H1 (cell line): Measurements from ENCODE around the gene GAPDHS. TPM values are rescaled to one million over a fixed set of nuclear protein-coding genes. Genes with fewer than 3 reads are reported as not detected.

Experiments
- CTCF ChIA-PET: fragments of 300-600 bp; sonication (Branson Sonifier 250); formaldehyde crosslinking; loops from one replicate; lab custom pipeline; 2021; ENCODE audit not compliant: partially characterized antibody; lab: Charles Lee
- POLR2A ChIA-PET: fragments of 300-600 bp; sonication (Branson Sonifier 250); formaldehyde crosslinking; loops from one replicate; lab custom pipeline; 2021; ENCODE audit warnings: inconsistent platforms; ENCODE audit not compliant: partially characterized antibody; lab: Charles Lee
- DNase-seq, 2 experiments: peaks; one replicate each; pipeline versions ENCODE4 v3.0.0 to v3.0.0-alpha.2; 2010 to 2022; ENCODE audit warnings: low spot score in 2 of 2, low read depth in 1 of 2, mixed read lengths in 1 of 2
- FAIRE-seq: peaks from 2 replicates; lab custom pipeline; 2011; peaks lifted over from hg19 to GRCh38; lab: Jason Lieb, UNC
- H2AFZ ChIP-seq: 2 replicates; pipeline ENCODE4 v1.8.1; 2012; ENCODE audit warnings: low read length, inconsistent platforms
- H2AK5ac ChIP-seq: 2 replicates; pipeline ENCODE4 v1.6.1; 2013; ENCODE audit warnings: low read depth, low read length
- H2BK120ac ChIP-seq: replicated peaks from 2 replicates; pipeline ENCODE3; 2013; ENCODE audit warnings: low read depth, low read length, inconsistent platforms
- H2BK12ac ChIP-seq: 2 replicates; pipeline ENCODE4 v1.6.1; 2013; ENCODE audit warnings: low read depth, low read length
- H2BK15ac ChIP-seq: 2 replicates; pipeline ENCODE4 v1.6.1; 2013; ENCODE audit warnings: low read length
- H2BK20ac ChIP-seq: 2 replicates; pipeline ENCODE4 v1.6.1; 2013; ENCODE audit warnings: low read length
- H2BK5ac ChIP-seq: 2 replicates; pipeline ENCODE4 v1.6.1; 2013; ENCODE audit warnings: low read depth, low read length
- H3K14ac ChIP-seq: 2 replicates; pipeline ENCODE4 v1.6.1; 2013; ENCODE audit warnings: inconsistent platforms; ENCODE audit not compliant: insufficient read length
- H3K18ac ChIP-seq: 2 replicates; pipeline ENCODE4 v1.6.1; 2013; ENCODE audit warnings: low read length; ENCODE audit errors: extremely low read depth
- H3K23ac ChIP-seq: 2 replicates; pipeline ENCODE4 v1.6.1; 2013; ENCODE audit warnings: inconsistent platforms; ENCODE audit not compliant: insufficient read length
- H3K23me2 ChIP-seq: 2 replicates; pipeline ENCODE4 v1.6.1; 2013; ENCODE audit warnings: low read depth, low read length
- H3K27ac ChIP-seq: 2 replicates; pipeline ENCODE4 v1.6.1; 2011; ENCODE audit warnings: low read depth, low read length, inconsistent platforms
- H3K27me3 ChIP-seq, 4 experiments: replicated peaks in 1 of 4; 1 replicate in 1 of 4; 2 replicates in 3 of 4; pipeline versions ENCODE4 v1.6.1 to v1.8.1; 2011 to 2013; ENCODE audit warnings: low read length in 3 of 4, mild to moderate bottlenecking in 3 of 4, inconsistent platforms in 2 of 4, mixed read lengths in 2 of 4, moderate library complexity in 1 of 4; ENCODE audit not compliant: control insufficient read depth in 3 of 4, insufficient read depth in 3 of 4; ENCODE audit errors: extremely low read depth in 1 of 4
- H3K36me3 ChIP-seq, 4 experiments: 2 replicates each; pipeline versions ENCODE4 v1.6.1 to v1.8.1; 2011 to 2013; ENCODE audit warnings: mild to moderate bottlenecking in 4 of 4, low read length in 3 of 4, moderate library complexity in 2 of 4, control low read depth in 1 of 4, inconsistent platforms in 1 of 4; ENCODE audit not compliant: insufficient read depth in 4 of 4, control insufficient read depth in 2 of 4
- H3K4ac ChIP-seq: replicated peaks from 2 replicates; pipeline ENCODE3; 2013; ENCODE audit warnings: low read length, low read depth, mixed read lengths, inconsistent platforms; ENCODE audit not compliant: insufficient read length
- H3K4me1 ChIP-seq, 4 experiments: replicated peaks in 1 of 4; 1 replicate in 1 of 4; 2 replicates in 3 of 4; pipeline versions ENCODE4 v1.6.1 to v1.8.1; 2011 to 2013; ENCODE audit warnings: low read length in 3 of 4, inconsistent platforms in 2 of 4, mixed read lengths in 1 of 4; ENCODE audit not compliant: insufficient read depth in 4 of 4, control insufficient read depth in 3 of 4
- H3K4me2 ChIP-seq, 2 experiments: 2 replicates each; pipeline versions ENCODE4 v1.6.1 to v1.8.1; 2011 to 2013; ENCODE audit warnings: low read depth in 2 of 2, low read length in 2 of 2, control low read depth in 1 of 2, inconsistent platforms in 1 of 2, mild to moderate bottlenecking in 1 of 2; ENCODE audit not compliant: insufficient read depth in 1 of 2
- H3K4me3 ChIP-seq, 4 experiments: fragments of 200-600, 300-600 bp in 1 of 4; sonication (generic), shearing (Covaris generic), sonication (Bioruptor Twin) in 1 of 4; 2 replicates each; pipeline versions ENCODE4 v1.5.1 to v1.8.1; 2011 to 2016; ENCODE audit warnings: low read length in 4 of 4, low read depth in 3 of 4, control low read depth in 2 of 4, inconsistent platforms in 2 of 4, mild to moderate bottlenecking in 2 of 4, mixed read lengths in 1 of 4, moderate library complexity in 1 of 4; ENCODE audit not compliant: insufficient read depth in 2 of 4; ENCODE audit errors: extremely low read depth in 1 of 4
- H3K56ac ChIP-seq: replicated peaks from 2 replicates; pipeline ENCODE3; 2013; ENCODE audit warnings: low read depth, mild to moderate bottlenecking, mixed read lengths, low read length, inconsistent platforms; ENCODE audit not compliant: insufficient read length
- H3K79me1 ChIP-seq: 2 replicates; pipeline ENCODE4 v1.6.1; 2013; ENCODE audit warnings: low read depth, low read length, control low read depth
- H3K79me2 ChIP-seq, 2 experiments: 2 replicates each; pipeline versions ENCODE4 v1.6.1 to v1.8.1; 2012 to 2013; ENCODE audit warnings: low read length in 2 of 2, mild to moderate bottlenecking in 2 of 2, inconsistent platforms in 1 of 2; ENCODE audit not compliant: insufficient read depth in 2 of 2, control insufficient read depth in 1 of 2
- H3K9ac ChIP-seq, 4 experiments: replicated peaks in 1 of 4; 1 replicate in 1 of 4; 2 replicates in 3 of 4; pipeline versions ENCODE4 v1.6.1 to v1.8.1; 2011 to 2013; ENCODE audit warnings: low read depth in 3 of 4, low read length in 3 of 4, control low read depth in 2 of 4, mild to moderate bottlenecking in 2 of 4, moderate library complexity in 2 of 4, inconsistent platforms in 1 of 4; ENCODE audit errors: extremely low read depth in 1 of 4
- H3K9me3 ChIP-seq, 2 experiments: 2 replicates each; pipeline versions ENCODE4 v1.6.1 to v1.8.1; 2012 to 2013; ENCODE audit warnings: mild to moderate bottlenecking in 2 of 2, moderate library complexity in 2 of 2, control low read depth in 1 of 2, inconsistent platforms in 1 of 2, low read depth in 1 of 2, low read length in 1 of 2, mixed read lengths in 1 of 2; ENCODE audit not compliant: insufficient read depth in 2 of 2
- H4K20me1 ChIP-seq, 2 experiments: replicated peaks in 1 of 2; 2 replicates each; pipeline versions ENCODE3 to v1.8.1; 2011 to 2013; ENCODE audit warnings: inconsistent platforms in 2 of 2, low read length in 2 of 2, mild to moderate bottlenecking in 1 of 2; ENCODE audit not compliant: insufficient read depth in 2 of 2, control insufficient read depth in 1 of 2
- H4K5ac ChIP-seq: 2 replicates; pipeline ENCODE4 v1.6.1; 2013; ENCODE audit warnings: low read length, low read depth, mixed read lengths, inconsistent platforms; ENCODE audit not compliant: insufficient read length
- H4K8ac ChIP-seq: 2 replicates; pipeline ENCODE4 v1.8.0; 2013; ENCODE audit warnings: mild to moderate bottlenecking, moderate library complexity, low read length, inconsistent platforms; ENCODE audit not compliant: insufficient read depth; ENCODE audit errors: extremely low read depth
- H4K91ac ChIP-seq: replicated peaks from 2 replicates; pipeline ENCODE3; 2013; ENCODE audit warnings: low read length, mixed read lengths, inconsistent platforms; ENCODE audit not compliant: insufficient read length
- CTCF ChIP-seq, 3 experiments: IDR thresholded peaks; 1 replicate in 2 of 3; 2 replicates in 1 of 3; pipeline versions ENCODE4 v1.5.1 to v1.6.1; 2011; ENCODE audit warnings: low read length in 3 of 3, mild to moderate bottlenecking in 3 of 3, inconsistent platforms in 2 of 3, low read depth in 1 of 3, moderate library complexity in 1 of 3; ENCODE audit not compliant: insufficient read depth in 1 of 3; ENCODE audit errors: control extremely low read depth in 1 of 3
- GABPA ChIP-seq: IDR thresholded peaks from 2 replicates; pipeline ENCODE4 v1.6.1; 2011; ENCODE audit warnings: mild to moderate bottlenecking, low read length, moderate library complexity, borderline replicate concordance; ENCODE audit not compliant: insufficient read depth
- HDAC6 ChIP-seq: IDR thresholded peaks from one replicate; pipeline ENCODE4 v1.7.1; 2012; ENCODE audit warnings: low read depth, mild to moderate bottlenecking, inconsistent platforms, low read length, moderate library complexity
- RAD21 ChIP-seq, 2 experiments: IDR thresholded peaks in 1 of 2; conservative IDR thresholded peaks in 1 of 2; 2 replicates each; pipeline ENCODE4 v1.6.1; 2011; ENCODE audit warnings: low read depth in 2 of 2, low read length in 2 of 2, improper control_type of control experiment in 1 of 2, inconsistent platforms in 1 of 2, mild to moderate bottlenecking in 1 of 2, moderate library complexity in 1 of 2
- SIN3A ChIP-seq, 2 experiments: IDR thresholded peaks in 1 of 2; conservative IDR thresholded peaks in 1 of 2; 2 replicates each; pipeline ENCODE4 v1.6.1; 2011 to 2012; ENCODE audit warnings: low read length in 2 of 2, improper control_type of control experiment in 1 of 2, low read depth in 1 of 2, mild to moderate bottlenecking in 1 of 2
- SUZ12 ChIP-seq: fragments of 200-600 bp; sonication (generic); IDR thresholded peaks from 2 replicates; pipeline ENCODE4 v1.6.1; 2012; ENCODE audit warnings: mild to moderate bottlenecking, inconsistent platforms, low read length, moderate library complexity, mixed read lengths
- WGBS, 2 experiments: shearing (Covaris generic) in 1 of 2; methylation state at CpG; one replicate each; pipeline versions ENCODE4 v1.1.6 to v1.1.7; 2013 to 2015; ENCODE audit warnings: low lambda C conversion rate in 2 of 2, mixed read lengths in 2 of 2, inconsistent platforms in 1 of 2, low coverage in 1 of 2, missing lambda C conversion rate in 1 of 2; ENCODE audit not compliant: insufficient replicate concordance in 2 of 2, insufficient coverage in 1 of 2, insufficient read length in 1 of 2; ENCODE audit errors: extremely low coverage in 1 of 2, missing lambda C conversion rate in 1 of 2; 5-methylcytosine and 5-hydroxymethylcytosine counted together
- polyA plus RNA-seq, 7 experiments: library from polyadenylated mRNA; depleted of rRNA in 3 of 7; stranded (reverse) in 5 of 7; unstranded in 2 of 7; fragments of >200 nt in 5 of 7; fragments of 200-250 nt in 2 of 7; gene quantifications; 1 replicate in 5 of 7; 2 replicates in 1 of 7; 4 replicates in 1 of 7; pipeline versions ENCODE4 v1.2.1 to v1.2.3, GENCODE V29; 2011 to 2013; ENCODE audit warnings: missing spikeins in 2 of 7, mixed read lengths in 2 of 7
- total RNA-seq: library from RNA; stranded (reverse); fragmentation: NEBNext Ultra II Directional; extraction: Animal tissue kit (Norgen Biotek cat#: 25700); gene quantifications from 2 replicates; pipeline ENCODE4 v1.2.1, GENCODE V29; 2021

The GAPDHS gene
- total and polyA plus RNA-seq, 2 of the 8 experiments (the other 6 are each of a cell fraction or from before 2014, with no cell fraction given), result 0.26 TPM; not detected in 1

DNA sequence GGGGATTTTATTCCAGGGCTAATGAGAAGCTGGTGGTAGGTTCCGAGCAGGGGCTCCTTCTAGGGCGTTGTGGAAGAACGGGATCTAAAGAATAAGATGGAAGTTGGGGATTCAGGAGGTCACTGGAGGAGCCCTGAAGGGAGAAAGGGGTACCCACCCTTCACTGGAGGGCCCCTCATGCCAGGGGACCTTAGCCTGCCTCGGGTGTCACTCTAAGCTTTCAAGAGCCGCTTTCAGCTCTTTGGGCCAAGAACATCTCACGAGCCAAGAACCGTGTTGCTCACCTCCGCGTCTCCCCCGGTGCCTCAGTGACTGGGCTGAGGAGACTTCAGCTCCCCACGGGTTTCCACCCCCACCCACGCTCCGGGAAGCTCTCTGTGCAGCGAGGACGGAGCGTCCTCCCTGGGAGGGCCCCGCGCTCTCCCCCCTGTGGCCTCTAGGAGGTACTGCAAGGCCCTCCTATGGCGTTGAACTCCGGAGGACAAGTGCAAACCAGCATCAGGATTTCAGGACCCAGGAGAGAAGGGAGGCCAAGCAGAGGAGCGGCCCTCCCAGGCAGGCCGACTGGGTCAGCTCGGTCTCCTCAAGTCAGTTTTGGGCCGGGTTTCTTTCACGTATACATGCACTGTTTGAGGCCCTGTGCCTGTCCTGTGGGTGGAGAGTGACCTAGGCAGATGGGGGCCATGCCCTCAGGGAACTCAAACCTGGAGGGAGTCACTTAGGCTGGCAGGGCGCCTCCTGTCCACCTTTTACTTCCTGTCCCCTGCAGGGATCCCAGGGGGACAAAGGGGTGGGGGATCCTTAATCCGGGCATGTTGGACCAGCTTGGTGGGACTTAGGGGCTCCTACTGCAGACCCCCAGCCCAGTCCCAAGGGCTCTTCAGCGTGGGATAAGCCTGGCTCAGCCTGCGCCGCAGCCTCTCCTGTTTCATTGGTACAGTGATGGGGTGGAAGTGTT is 37.9 kb upstream of the GAPDHS start:
- H3K9ac ChIP-seq, result no peak overlapping the region
- no peak overlapping the region for H2AFZ ChIP-seq
- CTCF ChIA-PET, result interaction anchor here (0.5 to 3.1 kb wide), 46 partner anchors 9 to 902 kb away, joined by 3 to 32 read pairs (median 4); partner anchors contain the start of genes CD22, DMKN and FFAR3
- TF ChIP-seq CTCF (IDR thresholded peaks at IDR 0.05; ENCODE audit: control extremely low read depth in 1 of 3, insufficient read depth in 1 of 3, low read depth in 1 of 3, low read length in 3 of 3), result peak; percentile 87 to 96 (median 90)
- TF ChIP-seq RAD21 (IDR thresholded peaks at IDR 0.05 in 1 of 2, conservative IDR thresholded peaks at IDR 0.05 in 1 of 2; ENCODE audit: low read depth in 2 of 2, low read length in 2 of 2), result peak; percentile 67 to 78
- TF ChIP-seq SIN3A (conservative IDR thresholded peaks at IDR 0.05 in 1 of 2, IDR thresholded peaks at IDR 0.05 in 1 of 2; ENCODE audit: low read depth in 1 of 2, low read length in 2 of 2), result no peak; a peak in 1 of 4 replicates
- no peak for TF ChIP-seq HDAC6
- TF ChIP-seq GABPA, result 0 out of 2 replicates have a peak, but pooled peaks have one; percentile 26
- no peak for TF ChIP-seq SUZ12

More for the DNA sequence above, 37.9 kb upstream of the GAPDHS start:
- FAIRE-seq (peak; percentile 55), DNase-seq (peak in 1 of 2 experiments; percentile 77)
- Histone ChIP-seq H3K56ac (no peak overlapping the region), H2BK15ac (no peak overlapping the region), H4K8ac (peak overlapping the region; percentile 17; the same call in 1 of the 2 replicates), H3K4ac (no peak overlapping the region), H3K79me1 (no peaks in the 10 kb centered on the region), H2BK120ac (no peak overlapping the region), H2AK5ac (no peak overlapping the region), H3K14ac (no peak overlapping the region), H3K27me3 (no peaks in the 10 kb centered on the region; a peak in 1 of 7 replicates), H3K9me3 (no peaks in the 10 kb centered on the region), H3K36me3 (peaks cover 5 to 24% (median 16%) of the 10 kb centered on the region in 4 experiments), H4K5ac (no peak overlapping the region), H3K4me1 (peaks cover 0 to 5% (median 3%) of the 10 kb centered on the region in 4 experiments; a peak in 3 of 7 replicates), H3K23me2 (no peaks in the 10 kb centered on the region), H3K4me2 (peak overlapping the region in 1 of 2 experiments; percentile 56; a peak in 3 of 4 replicates), H3K23ac (no peak overlapping the region), H3K18ac (peak overlapping the region; percentile 19; the same call in 1 of the 2 replicates), H3K27ac (no peak overlapping the region), H4K20me1 (peaks cover 2 to 9% of the 10 kb centered on the region in 2 experiments), H3K79me2 (no peaks in the 10 kb centered on the region), H3K4me3 (no peak overlapping the region), H2BK20ac (no peak overlapping the region), H2BK5ac (peak overlapping the region; percentile 52), H4K91ac (no peak overlapping the region), H2BK12ac (no peak overlapping the region)
- WGBS, 2 experiments, result 48% methylated on average over 30 of the region's 30 CpGs; no CpG with 5 or more reads in 1 of the 2 experiments
- POLR2A ChIA-PET, result interaction anchor here (0.6 to 4.1 kb wide), 9 partner anchors 9 to 245 kb away, joined by 3 to 110 read pairs (median 3); partner anchors contain the start of gene HAUS5
